GM12874 (cell line): ENCODE measurements around the gene TUBE1.
A peak's percentile ranks its signal among the peaks of the same experiment; 100 is the strongest.

Source experiments
- CTCF ChIP-seq: IDR thresholded peaks from 2 replicates; pipeline ENCODE4 v1.5.1; 2011; ENCODE audit warnings: low read depth, mild to moderate bottlenecking, control low read depth, low read length, moderate library complexity; ENCODE audit not compliant: insufficient read depth

Gene TUBE1

GRCh38 chr6:112031960-112032359 lies 55.3 kb downstream of the TUBE1 start:
- no peak for TF ChIP-seq CTCF

- TF ChIP-seq CTCF, result no peak
Observed at GRCh38 chr6:112030961-112031660, 56.2 kb downstream of the TUBE1 start.

- no peak for TF ChIP-seq CTCF
Observed at GRCh38 chr6:112030206-112030960, 56.9 kb downstream of the TUBE1 start.

- TF ChIP-seq CTCF, result peak; percentile 81
Observed at GRCh38 chr6:112029045-112029822, 58.0 kb downstream of the TUBE1 start.

- TF ChIP-seq CTCF, result no peak
Observed at GRCh38 chr6:112027942-112028674, 59.2 kb downstream of the TUBE1 start.

- TF ChIP-seq CTCF, result no peak
Observed at GRCh38 chr6:112026933-112027332, 60.3 kb downstream of the TUBE1 start.
